IPS DF 4.7 (cell line): ENCODE measurements around the gene WDR43.

Experiments used
- DNase-seq: peaks from one replicate; pipeline ENCODE4 v3.0.0-alpha.2; 2013; ENCODE audit warnings: low spot score; ENCODE audit errors: extremely low read depth

Gene WDR43

DNA sequence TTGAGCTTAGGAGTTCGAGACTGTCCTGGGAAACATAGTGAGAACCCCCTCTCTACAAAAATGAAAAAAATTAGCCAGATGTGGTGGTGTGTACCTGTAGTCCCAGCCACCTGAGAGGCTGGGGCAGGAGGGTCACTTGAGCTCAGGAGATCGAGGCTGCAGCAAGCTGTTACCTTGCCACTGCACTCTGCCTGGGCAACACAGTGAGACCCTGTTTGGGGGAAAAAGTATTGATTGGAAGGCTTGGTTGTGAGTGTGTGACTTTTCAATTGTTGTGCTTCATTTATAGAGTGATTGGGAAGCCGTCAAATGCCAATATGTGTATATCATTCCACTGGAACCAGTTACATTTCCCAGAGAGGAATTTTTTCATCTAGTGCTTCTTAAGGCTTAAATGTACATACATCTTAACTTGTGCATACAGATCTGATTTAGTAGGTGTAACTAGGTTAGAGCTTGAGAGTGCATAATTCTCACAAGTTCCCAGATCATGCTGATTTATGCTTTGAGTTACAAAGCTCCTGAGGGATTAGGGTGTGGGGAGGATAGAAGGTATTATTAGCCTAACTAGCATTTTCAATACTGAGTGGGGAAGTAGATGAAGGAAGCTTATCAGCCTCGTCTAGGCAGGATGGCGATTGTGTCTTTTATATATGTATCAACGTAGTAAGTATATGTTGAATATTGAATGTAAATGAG, 15.3 kb downstream of the WDR43 start:
- no peak for DNase-seq

DNA sequence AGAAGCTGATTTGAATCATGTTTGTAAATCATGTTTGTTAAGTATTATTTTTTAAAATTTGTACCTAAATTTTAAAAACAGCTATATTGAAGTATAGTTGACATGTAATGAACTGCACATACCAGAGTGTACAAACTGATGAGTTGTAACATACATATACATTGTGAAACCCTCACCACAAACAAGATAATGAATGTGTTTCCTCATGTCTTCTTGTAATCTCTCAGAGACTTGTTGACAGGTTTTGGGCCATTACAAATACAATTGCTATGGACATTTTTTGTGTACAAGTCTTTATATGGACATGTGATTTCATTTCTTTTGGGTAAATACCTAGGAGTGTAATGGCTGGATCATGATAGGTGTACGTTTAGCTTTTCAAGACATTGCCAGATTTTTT, 21.5 kb downstream of the WDR43 start:
- no peak for DNase-seq

DNA sequence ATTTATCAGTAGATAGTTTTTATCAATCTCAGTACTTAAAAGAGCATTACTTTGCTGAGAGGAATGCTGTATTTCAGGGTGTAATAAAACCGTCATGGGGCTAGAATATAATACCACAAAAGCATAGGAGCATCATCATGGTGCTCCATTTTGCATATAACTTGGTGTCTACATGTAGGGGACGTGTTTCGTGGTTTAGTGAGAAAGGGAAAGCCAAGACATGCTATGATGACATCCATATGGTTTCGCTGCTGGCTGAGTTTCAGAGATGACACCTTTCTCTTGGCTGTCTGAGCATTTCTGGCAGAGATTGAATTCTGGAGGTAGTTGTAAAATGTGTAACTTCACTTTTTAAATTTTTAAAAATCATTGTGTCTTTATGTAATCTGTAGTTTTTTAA, 32.4 kb downstream of the WDR43 start:
- DNase-seq, result no peak

DNA sequence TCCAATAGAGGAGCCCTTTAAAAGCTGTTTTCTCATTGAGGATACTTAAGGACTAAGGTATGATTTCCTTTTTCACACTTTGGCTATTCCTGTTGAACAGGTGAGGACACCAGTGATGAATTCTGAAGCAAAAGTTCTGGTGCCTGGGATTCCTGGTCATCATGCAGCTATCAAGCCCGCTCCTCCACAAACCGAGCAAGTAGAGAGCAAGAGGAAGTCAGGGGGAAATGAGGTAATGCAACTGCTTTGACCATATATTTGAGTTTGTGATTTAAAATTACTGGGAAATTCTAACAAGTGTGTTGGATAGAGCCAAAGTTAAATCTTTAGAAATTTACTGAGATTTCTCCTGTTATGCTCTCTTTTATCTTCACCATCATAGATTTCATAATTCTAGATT, 33.0 kb downstream of the WDR43 start:
- DNase-seq, result no peak

DNA sequence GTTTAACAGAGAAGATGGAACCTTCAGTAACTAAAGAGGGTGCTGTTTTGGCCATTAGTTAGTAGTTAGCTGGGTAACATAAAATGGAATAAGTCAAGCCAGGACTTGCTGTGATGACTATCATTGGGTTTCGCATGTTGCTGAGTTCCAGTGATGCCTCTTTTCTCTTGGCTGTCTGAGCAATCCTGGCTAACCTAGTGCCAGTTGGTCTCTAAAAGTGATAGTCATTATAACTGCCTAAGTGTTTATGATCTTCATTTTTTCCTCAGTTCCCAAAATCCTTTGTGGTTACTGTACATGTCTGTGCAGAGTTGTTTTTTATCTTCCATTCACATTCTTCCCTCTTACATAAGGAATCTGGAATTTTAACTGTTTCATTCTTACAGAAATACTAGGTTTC, 33.4 kb downstream of the WDR43 start:
- no peak for DNase-seq

DNA sequence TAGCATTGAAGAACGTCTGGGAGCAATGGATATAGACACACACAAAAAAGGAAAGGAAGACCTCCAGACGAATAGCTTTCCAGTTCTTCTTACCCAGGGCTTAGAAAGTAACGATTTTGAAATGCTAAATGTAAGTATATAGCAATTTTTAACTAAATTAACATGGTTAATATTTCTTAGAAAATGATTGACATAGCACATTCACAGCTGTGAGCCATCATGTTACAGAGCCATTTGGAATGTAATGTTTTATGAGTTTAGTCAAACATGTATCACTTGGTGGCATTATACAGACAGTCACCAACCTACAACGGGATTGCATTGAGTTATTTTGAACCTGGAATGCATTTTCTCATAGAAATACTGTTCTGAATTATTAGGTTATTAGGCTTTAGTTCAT, 35.1 kb downstream of the WDR43 start:
- no peak for DNase-seq

DNA sequence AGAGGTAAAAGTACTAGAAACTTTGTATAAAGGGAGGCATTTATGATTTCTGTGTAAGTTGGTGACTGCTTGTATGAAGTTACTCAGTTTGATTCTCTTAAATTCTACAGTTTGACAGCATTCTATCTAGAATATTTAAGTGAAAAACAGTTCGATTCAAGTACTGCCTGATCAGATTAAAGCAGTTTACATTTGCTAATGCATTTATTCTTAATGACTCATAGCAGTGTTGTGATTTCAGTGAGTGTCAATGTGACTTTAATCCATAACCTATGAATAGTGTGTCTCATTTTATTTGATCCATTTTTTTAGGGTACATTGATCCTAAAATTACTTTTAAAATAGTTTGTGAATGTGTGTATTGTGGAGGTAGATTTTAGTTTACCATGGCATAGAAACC, 35.7 kb downstream of the WDR43 start:
- DNase-seq, result no peak

DNA sequence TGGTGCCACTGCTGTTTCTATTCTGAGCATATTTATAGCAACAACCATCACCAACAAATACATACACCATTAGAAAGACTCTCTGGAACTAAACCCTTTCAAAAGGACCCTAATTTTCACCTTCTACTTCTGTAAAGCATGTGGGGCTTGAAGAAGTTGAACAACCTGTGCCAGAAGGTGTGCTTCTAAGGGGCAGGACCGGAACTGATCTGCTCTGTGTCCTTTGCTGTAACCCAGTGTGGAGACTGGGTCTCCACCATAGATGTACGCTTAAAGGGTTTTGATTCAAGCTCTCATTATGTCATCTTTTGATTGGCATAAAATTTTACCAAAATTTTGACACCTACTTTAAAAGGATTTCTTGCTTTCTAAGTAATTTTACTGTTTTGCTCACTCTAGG, 40.3 kb downstream of the WDR43 start:
- DNase-seq, result no peak

DNA sequence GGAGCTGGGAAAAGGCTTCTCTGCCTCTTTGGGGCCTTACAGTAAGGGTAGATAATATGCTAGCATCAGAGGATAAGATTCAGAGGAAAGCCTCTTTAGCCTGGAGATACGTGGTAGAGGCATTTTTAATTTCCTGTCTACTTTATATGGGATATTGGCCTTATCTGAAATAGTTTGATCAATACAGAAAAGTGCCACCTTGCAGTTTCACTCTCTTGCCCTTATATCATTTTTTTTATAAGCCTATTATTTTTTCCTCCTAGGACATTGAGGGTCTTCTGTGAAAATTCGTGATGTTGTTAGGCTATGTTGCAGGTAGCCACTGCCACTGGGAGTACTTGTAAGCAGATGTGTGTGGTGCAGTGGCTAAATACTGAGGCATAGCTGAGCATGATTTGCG, 46.5 kb downstream of the WDR43 start:
- DNase-seq, result no peak

DNA sequence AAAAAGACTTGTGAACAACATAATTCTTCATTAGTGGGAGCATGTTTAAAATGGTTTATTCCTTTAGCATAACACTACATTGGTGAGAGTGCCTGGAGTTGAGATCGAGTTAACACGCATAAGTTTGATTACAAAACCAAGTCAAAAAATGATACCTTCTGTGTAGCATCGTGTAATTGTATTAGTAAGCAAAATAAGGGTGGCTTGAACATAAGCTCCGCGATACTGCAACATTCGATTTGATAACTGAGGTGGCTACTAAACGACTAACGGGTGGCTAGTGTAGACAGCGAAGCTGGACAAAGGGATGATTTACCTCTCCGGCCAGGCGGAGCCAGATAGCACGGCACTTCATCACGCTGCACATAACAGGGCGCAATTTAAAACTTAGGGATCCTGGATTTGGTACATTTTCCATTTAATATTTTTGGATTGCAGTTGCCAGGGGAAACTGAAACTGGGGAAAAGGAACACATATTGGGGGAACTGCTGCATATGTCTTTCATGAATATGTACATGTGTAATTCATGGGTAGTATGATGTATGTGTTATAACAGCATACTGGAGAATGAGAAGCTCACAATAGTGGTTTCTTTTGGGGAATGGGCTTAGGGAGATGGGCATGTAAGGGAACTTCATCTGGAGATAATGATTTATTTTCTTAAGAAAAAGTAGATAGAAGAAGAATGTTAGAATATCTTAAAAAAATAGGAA, 50.2 kb downstream of the WDR43 start:
- no peak for DNase-seq

DNA sequence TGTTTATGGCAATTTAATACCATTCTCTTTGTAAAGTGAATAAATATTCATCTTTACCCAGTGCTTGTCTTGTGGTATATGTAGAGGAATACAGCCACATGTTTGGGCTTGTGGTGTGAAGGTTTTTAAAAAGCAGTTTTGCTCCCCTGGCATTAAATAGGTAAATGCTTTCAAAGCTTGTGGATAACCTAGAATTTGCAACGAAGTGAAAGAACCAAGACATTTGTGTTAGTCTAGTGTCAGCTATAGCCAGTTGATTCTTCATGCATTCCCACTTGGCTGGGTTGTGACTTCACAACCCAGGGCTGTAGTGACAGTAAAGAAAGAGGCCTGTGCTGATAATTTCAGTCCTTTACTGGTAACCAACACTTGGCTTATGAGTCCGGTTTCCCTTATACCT, 53.7 kb downstream of the WDR43 start:
- DNase-seq, result no peak

DNA sequence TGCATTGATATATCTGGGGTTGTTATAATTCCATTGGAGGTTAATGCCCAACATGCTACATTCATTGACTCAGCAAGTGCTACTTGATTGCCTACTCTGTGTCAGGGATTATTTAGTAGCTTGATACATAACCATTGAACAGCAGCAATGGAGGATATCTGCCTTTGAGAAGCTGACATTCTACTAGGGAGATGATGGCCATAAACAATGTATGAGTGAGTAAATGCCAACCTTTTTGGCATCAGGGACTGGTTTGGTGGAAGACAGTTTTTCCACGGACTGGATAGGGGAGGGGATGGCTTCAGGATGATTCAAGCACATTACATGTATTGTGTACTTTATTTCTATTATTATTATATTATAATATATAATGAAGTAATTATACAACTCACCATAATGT, 54.7 kb downstream of the WDR43 start:
- no peak for DNase-seq

DNA sequence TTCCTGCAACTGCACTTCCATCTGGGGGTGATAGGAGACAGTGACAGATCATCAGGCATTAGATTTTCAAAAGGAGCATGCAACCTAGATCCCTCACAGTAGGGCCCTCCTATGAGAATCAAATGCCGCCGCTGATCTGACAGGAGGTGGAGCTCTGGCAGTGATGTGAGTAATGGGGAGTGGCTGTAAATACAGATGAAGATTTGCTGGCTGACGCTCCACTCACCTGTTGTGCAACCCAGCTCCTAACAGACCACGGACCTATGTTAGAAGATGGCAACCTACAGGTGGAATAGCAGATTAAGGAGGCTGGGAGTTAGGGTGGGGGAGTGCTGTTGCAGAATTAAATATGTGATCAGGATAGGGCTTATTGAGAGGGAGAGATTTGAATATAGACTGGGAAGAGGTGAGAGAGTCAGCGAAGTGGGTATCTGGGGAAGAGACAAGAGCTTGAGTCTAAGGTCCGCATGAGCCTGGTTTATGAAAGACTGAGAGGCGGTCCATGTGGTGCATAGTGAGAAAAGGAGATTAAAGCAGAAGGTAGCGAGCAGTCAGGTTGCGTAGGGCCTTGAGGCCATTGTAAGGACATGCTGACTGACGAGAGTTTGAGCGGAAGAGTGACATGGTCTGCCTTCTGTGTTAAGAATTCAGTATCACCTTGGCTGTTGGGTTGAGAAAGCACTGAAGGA, 55.3 kb downstream of the WDR43 start:
- DNase-seq, result no peak

DNA sequence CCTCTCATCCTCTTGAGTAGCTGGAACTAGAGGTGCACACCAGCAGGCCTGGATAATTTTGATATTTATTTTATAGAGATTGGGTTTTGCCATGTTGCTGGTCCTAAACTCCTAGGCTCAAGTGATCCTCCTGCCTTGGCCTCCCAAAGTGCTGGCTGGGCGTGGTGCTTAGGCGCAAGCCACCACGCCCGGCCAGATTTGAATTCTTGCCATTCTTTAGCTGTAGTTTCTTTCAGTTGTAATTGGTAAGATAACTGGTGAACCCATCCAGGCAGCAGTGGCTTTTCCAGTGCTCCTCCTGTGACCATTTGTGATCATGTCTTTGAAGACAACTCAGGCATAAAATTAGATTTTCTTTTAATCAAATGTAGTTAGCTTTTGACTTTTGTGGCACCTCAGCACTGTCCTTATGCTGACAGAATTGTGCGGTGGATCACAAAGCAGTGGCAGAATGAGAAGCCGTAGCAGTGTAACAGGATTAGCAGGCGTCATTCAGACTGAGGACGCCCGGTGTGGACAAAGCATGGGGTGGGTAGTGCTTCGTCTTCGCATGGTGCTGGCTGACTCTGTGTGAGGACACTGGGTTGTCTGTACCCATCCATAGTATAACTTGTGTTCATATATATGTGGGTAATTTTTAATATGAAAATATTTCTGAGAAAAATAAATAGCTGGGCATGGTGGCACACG, 56.6 kb downstream of the WDR43 start:
- DNase-seq, result no peak

DNA sequence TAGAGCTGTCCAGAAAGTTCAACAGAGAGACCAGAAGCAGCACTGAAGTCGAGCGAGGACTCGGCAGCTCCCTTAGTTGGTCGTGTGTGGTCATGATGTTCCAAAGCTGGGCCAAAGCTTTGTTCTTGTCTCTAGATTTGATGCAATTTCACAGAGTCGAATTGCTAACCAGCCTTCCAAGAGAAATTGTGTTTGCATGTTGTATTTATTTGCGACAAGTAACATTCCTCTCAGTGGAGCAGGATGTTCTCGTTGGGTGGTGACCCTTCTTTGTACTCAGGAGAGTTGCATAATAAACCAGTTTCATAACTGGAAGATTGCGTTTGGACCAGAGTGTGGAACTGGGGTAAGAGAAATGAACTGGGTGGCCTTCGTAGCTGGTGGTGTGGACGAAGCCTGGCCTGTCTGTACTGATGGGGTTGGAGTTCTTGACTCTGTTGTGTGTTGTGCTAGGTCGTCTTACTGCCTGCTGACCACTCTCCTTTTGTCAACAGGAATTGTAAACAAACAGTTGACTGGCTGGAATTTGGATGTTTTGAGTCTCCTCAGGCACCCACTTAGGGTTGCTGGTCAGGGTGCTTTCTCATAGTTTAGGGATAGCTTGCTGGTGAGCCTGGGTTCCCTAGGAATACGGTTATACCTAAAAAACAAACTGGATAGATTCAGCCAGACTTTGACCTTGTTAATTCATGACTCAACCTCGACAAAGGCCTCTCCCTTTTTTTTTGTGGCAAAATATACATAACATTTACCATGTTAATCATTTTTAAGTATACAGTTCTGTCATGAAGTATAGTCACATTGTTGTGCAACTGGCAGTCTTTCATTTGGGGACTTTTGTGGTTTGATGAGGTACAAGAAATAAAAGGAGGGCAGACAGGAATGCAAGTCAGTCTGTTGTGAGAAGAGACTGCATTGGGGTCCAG, 57.7 kb downstream of the WDR43 start:
- no peak for DNase-seq

DNA sequence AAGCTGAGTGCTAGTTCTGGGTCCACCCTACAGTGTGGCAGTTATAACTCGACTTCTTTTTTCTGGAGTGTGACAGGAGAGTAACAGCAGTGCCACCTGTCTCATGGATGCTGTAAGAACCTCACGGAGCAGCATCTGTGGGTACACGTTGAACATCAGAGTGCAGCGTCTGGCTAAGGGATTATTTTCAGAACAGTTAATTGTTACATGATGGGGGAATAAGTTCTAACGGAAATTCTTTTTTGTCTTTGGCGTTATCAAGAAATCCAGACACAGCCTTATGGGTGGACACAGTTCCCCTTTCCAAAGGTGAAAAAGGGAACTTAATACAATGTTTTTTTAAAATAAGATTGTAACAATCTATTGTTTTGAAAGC, 58.4 kb downstream of the WDR43 start:
- DNase-seq, result no peak

DNA sequence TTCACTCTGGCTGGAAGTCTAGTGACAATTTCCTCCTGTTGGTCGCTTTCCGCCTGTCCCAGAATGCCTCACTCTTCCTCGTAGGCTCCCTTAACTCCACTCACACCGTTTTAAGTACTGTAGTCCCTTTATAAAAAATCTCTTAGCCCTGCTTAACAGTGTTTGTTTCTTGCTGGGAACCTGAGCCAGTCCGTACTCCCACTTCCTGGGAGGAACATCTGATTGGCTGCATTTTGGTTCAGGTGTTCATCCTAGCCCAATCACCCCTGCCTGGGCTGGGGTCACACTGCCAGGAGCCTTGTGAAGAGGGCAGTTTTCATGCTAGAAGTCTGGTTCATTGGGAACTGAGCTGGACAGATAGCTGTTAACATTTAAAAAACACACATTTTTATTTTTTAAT, 61.0 kb downstream of the WDR43 start:
- DNase-seq, result no peak

DNA sequence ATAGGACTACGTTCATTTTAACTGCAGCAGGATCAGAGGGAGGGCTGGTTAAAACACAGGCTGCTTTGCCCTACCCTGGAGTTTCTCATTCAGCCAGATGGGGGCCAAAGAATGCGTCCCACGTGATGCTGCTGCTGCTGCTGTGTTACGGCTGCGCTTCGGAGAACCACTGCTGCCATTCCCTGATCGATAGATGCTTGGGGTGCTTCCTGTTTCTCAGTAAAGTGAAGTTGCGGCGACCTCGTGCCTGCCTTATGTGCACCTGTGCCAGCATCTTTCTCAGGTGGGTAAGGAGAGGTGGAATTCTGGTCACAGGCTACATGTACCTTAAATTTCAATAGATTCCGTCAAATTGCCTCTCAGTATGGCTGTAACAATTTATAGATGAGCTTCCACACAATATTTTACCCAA, 62.0 kb downstream of the WDR43 start:
- DNase-seq, result no peak

DNA sequence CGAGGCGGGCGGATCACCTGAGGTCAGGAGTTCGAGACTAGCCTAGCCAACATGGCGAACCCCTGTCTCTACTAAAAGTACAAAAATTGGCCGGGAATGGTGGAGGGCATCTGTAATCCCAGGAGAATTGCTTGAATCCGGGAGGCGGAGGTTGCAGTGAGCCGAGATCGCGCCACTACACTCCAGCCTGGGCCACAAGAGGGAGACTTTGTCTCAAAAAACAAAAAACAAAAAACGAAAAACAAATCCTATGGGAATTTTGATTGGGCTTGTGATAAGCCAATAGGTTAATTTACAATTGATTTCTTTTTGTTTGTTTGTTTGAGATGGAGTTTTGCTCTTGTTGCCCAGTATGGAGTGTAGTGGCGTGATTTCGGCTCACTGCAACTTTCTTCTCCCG, 62.4 kb downstream of the WDR43 start:
- no peak for DNase-seq

DNA sequence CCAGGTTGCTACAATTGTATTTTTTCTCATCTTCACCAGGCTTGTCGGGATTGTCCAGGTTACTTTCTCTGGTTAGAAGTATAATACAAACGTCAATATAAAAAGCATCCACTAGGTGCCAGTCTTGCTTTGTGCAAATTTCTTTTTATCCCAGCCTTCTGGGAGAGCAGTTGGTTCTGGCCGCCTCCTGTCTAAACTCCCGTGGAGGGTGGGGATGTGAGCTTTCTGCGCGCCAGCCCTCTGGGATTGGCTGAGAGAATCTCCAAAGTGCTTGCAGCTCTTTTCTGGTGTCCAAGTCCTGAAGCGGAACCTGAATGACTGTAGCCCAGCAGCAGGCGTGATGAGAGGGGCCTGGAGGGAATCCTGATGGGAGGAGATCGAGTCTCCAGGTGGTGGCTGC, 64.2 kb downstream of the WDR43 start:
- DNase-seq, result no peak

DNA sequence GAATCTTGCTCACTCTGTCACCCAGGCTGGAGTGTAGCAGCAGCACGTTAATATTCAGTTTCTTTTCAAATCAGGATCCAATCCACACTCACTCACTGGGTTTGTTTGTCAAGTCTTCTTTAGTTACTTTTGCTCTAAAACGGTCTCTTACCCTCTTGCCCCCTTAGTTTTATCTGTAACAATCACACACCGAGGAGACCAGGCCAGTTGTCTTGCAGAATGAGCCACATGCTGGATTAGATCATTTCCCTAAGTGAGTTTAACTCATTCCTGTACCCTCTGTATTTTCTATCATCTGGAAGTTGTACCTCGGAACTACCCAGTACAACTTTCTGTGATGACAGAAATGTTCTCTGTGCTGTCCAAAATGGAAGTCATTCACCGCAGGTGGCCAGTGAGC, 65.9 kb downstream of the WDR43 start:
- no peak for DNase-seq
